HepG2 (cell line): ENCODE results near the gene CADM1. TPM values are rescaled to one million over a fixed set of nuclear protein-coding genes. Genes with fewer than 3 reads are reported as not detected.

ENCODE experiments used
- ATAC-seq: fragments of 200-7000 bp; cut with Tn5 transposase; 3 replicates; pipeline ENCODE4 v1.9.1; 2020; ENCODE audit warnings: mild to moderate bottlenecking, moderate library complexity
- BruUV-seq: library from RNA; stranded (reverse); fragments of 400-500 nt; replicated peaks from 2 replicates; lab custom pipeline; 2021; lab: Mats Ljungman, UMichigan
- CTCF ChIA-PET: fragments of 300-600 bp; formaldehyde crosslinking; extraction: SDS; loops from one replicate; lab custom pipeline; 2021; ENCODE audit warnings: low total read pairs, inconsistent platforms, low intra/inter-chr PET ratio; lab: Yijun Ruan, JAX
- POLR2A ChIA-PET: fragments of 350-600 bp; sonication (Branson Sonifier 250); formaldehyde crosslinking; loops from one replicate; lab custom pipeline; 2020; ENCODE audit warnings: antibody characterized with exemption, inconsistent platforms; lab: Yijun Ruan, JAX
- DNase-seq: peaks from one replicate; pipeline ENCODE4 v3.0.0-alpha.2; 2015; ENCODE audit warnings: low spot score
- FAIRE-seq: peaks from 3 replicates; lab custom pipeline; 2011; peaks lifted over from hg19 to GRCh38; lab: Jason Lieb, UNC
- H2AFZ ChIP-seq: one replicate; pipeline ENCODE4 v1.6.1; 2011; ENCODE audit warnings: low read length, inconsistent platforms
- H3K27ac ChIP-seq: fragments of 300-600 bp; 3 replicates; pipeline ENCODE4 v1.8.0; 2011; ENCODE audit warnings: mixed run types, mild to moderate bottlenecking, mixed read lengths, low read length, inconsistent platforms; ENCODE audit not compliant: insufficient read depth; ENCODE audit errors: extremely low read length
- H3K27me3 ChIP-seq, 2 experiments: fragments of 200-600 bp in 1 of 2; 2 replicates in 1 of 2; 3 replicates in 1 of 2; pipeline versions ENCODE4 v1.6.0 to v1.8.0; 2011; ENCODE audit warnings: low read length in 2 of 2, mild to moderate bottlenecking in 2 of 2, moderate library complexity in 2 of 2, inconsistent platforms in 1 of 2; ENCODE audit not compliant: insufficient read depth in 2 of 2, control insufficient read depth in 1 of 2
- H3K36me3 ChIP-seq, 2 experiments: fragments of 200-600 bp in 1 of 2; replicated peaks in 1 of 2; 2 replicates in 1 of 2; 3 replicates in 1 of 2; pipeline versions ENCODE4 v1.5.1 to v1.8.0; 2011; ENCODE audit warnings: low read length in 2 of 2, inconsistent platforms in 1 of 2; ENCODE audit not compliant: insufficient read depth in 2 of 2, control insufficient read depth in 1 of 2
- H3K4me1 ChIP-seq: 2 replicates; pipeline ENCODE4 v1.5.1; 2012; ENCODE audit warnings: low read length, inconsistent platforms; ENCODE audit not compliant: insufficient read depth
- H3K4me2 ChIP-seq: 2 replicates; pipeline ENCODE4 v1.6.0; 2011; ENCODE audit warnings: low read depth, low read length, inconsistent platforms
- H3K4me3 ChIP-seq, 3 experiments: fragments of 200-600 bp in 1 of 3; sonication (generic), shearing (Covaris generic) in 1 of 3; replicated peaks in 1 of 3; 2 replicates each; pipeline ENCODE4 v1.5.1; 2011 to 2016; ENCODE audit warnings: low read length in 3 of 3, inconsistent platforms in 2 of 3, low read depth in 2 of 3, mild to moderate bottlenecking in 2 of 3, control low read depth in 1 of 3, mixed read lengths in 1 of 3; ENCODE audit not compliant: insufficient read depth in 1 of 3
- H3K79me2 ChIP-seq: one replicate; pipeline ENCODE4 v1.6.1; 2011; ENCODE audit warnings: low read length, inconsistent platforms; ENCODE audit not compliant: insufficient read depth
- H3K9ac ChIP-seq: 2 replicates; pipeline ENCODE4 v1.6.0; 2011; ENCODE audit warnings: mild to moderate bottlenecking, low read depth, low read length, inconsistent platforms; ENCODE audit not compliant: insufficient read depth
- H3K9me3 ChIP-seq: 2 replicates; pipeline ENCODE4 v1.5.1; 2012; ENCODE audit warnings: mild to moderate bottlenecking, low read length
- H4K20me1 ChIP-seq: 2 replicates; pipeline ENCODE4 v1.6.0; 2011; ENCODE audit warnings: inconsistent platforms, mild to moderate bottlenecking, low read length, moderate library complexity; ENCODE audit not compliant: insufficient read depth
- HNRNPLL ChIP-seq: fragments of 200-400 bp; formaldehyde crosslinking; IDR thresholded peaks from 2 replicates; pipeline ENCODE4 v1.6.1; 2017; ENCODE audit warnings: mild to moderate bottlenecking, low read depth, low read length; ENCODE audit not compliant: poor library complexity, severe bottlenecking
- MYNN ChIP-seq: sonication (generic); formaldehyde crosslinking; IDR thresholded peaks from 2 replicates; pipeline ENCODE4 v1.4.0; 2020; ENCODE audit warnings: mild to moderate bottlenecking, low read depth, missing genetic modification reagents
- PITX1 ChIP-seq: sonication (generic); formaldehyde crosslinking; IDR thresholded peaks from 2 replicates; pipeline ENCODE4 v1.5.1; 2020; ENCODE audit warnings: mild to moderate bottlenecking, missing genetic modification reagents
- ZNF256 ChIP-seq: sonication (generic); formaldehyde crosslinking; conservative IDR thresholded peaks from 2 replicates; pipeline ENCODE4 v1.4.0; 2020; ENCODE audit warnings: missing genetic modification reagents
- whole genome bisulfite sequencing: methylation state at CpG from one replicate; pipeline ENCODE4 v1.1.6; 2017; ENCODE audit warnings: low lambda C conversion rate; 5-methylcytosine and 5-hydroxymethylcytosine counted together
- in situ Hi-C: cut with HindIII; loops from 2 replicates; pipeline ENCODE4 v1.10.0; 2017; ENCODE audit warnings: low pct_unique_long_range_greater_than_20kb; ENCODE audit not compliant: extremely low pct_ligation_motif_present
- intact Hi-C: fragments of 100-400 bp; cut with micrococcal nuclease; formaldehyde crosslinking; loops from one replicate; pipeline ENCODE4 v1.10.0; 2022; ENCODE audit not compliant: unreplicated experiment
- polyA plus RNA-seq, 8 experiments: library from polyadenylated mRNA; depleted of rRNA in 3 of 8; stranded (reverse) in 7 of 8; unstranded in 1 of 8; fragments of >200 nt; fragmentation: Illumina TruSeq in 4 of 8; extraction: Trizol in 4 of 8; gene quantifications; 2 replicates each; pipeline versions ENCODE4 v1.2.1 to v1.2.3, GENCODE V29; 2011 to 2016; ENCODE audit warnings: low read depth in 4 of 8, missing spikeins in 1 of 8, mixed read lengths in 1 of 8; ENCODE audit not compliant: insufficient read depth in 1 of 8
- total RNA-seq, 5 experiments: library from RNA; depleted of rRNA; stranded (reverse); fragments of >200 nt; fragmentation: Illumina TruSeq; extraction: Trizol; gene quantifications; 2 replicates each; pipeline ENCODE4 v1.2.3, GENCODE V29; 2016; ENCODE audit warnings: low read depth in 1 of 5
- TF ChIP-seq, protein P1 (sequence below): sonication (generic); formaldehyde crosslinking; IDR thresholded peaks from 2 replicates; pipeline ENCODE4 v1.5.1; 2020; ENCODE audit warnings: mild to moderate bottlenecking, missing genetic modification reagents
- TF ChIP-seq, protein P2 (sequence below): sonication (generic); formaldehyde crosslinking; IDR thresholded peaks from 2 replicates; pipeline ENCODE4 v1.4.0; 2020; ENCODE audit warnings: low read depth, mild to moderate bottlenecking, missing genetic modification reagents

CADM1 gene
- total and polyA plus RNA-seq, 2 of the 13 experiments (the other 11 are each of a cell fraction or from before 2014, with no cell fraction given), result 71.3 to 122 TPM

DNA sequence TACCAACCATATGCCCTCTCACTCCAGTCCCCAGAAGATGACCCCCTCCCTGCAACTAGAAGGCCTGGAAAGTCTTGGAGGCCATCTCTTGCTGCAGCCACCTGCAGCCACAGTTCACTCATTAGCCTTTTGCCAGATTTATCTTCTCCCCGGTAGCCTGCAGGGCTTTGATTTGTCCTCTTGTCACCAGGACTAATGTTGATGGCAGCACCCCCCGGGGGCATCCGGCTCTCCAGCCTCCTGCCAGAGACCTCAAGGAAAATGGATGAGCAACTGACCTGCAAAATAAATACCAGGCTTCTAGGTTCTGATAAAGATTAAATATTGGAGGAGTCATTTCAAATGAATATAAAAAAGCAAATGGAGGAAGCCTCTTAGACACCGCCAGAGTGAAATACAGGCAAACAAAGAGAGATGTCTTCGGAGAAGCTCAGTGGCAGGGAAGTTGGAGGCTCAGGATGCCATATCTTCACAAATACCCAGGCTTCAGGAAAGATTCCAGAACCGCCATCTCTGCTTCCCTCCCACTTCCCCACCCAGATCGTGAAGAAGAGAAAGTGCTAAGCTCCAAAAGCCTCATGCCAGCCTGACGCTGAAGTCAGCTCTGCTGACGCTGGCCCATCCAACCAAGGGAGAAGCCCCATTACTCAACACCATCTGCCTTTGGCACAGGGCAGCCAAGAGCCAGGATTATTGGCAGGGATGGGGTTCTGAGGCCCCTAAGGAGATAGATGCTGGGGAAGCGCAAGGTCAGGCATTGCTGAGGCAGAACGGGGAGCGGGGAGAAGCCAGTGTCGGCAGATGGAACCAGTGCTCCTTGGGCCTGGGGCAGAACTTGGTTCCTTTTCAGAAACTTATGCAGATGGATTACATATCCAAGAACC lies 362.7 kb downstream of the CADM1 start (continued):
- TF ChIP-seq, protein P1, sequence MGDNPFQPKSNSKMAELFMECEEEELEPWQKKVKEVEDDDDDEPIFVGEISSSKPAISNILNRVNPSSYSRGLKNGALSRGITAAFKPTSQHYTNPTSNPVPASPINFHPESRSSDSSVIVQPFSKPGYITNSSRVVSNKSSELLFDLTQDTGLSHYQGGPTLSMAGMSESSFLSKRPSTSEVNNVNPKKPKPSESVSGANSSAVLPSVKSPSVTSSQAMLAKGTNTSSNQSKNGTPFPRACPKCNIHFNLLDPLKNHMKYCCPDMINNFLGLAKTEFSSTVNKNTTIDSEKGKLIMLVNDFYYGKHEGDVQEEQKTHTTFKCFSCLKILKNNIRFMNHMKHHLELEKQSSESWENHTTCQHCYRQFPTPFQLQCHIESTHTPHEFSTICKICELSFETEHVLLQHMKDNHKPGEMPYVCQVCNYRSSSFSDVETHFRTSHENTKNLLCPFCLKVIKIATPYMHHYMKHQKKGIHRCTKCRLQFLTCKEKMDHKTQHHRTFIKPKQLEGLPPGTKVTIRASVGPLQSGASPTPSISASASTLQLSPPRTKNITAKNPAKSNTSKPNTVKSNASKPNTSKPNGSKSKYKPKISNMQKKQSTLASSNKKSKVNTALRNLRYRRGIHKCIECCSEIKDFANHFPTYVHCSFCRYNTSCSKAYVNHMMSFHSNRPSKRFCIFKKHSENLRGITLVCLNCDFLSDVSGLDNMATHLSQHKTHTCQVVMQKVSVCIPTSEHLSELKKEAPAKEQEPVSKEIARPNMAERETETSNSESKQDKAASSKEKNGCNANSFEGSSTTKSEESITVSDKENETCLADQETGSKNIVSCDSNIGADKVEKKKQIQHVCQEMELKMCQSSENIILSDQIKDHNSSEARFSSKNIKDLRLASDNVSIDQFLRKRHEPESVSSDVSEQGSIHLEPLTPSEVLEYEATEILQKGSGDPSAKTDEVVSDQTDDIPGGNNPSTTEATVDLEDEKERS (CRISPR knock-in tag), result no peak

DNA sequence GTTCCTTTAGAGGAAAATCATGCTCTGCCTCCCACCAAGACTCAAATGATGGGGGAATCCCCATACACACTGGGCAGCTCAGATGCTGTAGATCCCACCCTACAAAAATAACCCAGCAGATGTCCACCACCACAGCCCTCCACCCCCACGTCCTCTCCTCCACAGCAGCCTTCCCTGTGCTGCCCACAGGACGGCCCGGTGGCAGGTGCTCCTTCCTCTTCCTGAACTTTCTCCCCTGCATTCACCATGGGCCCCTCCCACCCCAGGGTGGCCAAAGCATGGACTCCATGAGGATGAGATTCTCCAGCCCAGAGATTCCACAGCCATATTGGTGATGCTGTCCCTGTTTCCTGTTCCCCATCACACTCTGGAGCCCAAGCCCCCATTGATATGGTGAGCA lies 368.3 kb downstream of the CADM1 start:
- WGBS, result 7% methylated on average over 3 of the region's 3 CpGs
- Histone ChIP-seq H3K79me2 (no peaks in the 10 kb centered on the region), H3K4me2 (no peak overlapping the region), H3K4me3 (no peak overlapping the region), H3K9me3 (no peaks in the 10 kb centered on the region), H3K4me1 (no peaks in the 10 kb centered on the region), H2AFZ (no peak overlapping the region), H4K20me1 (no peaks in the 10 kb centered on the region), H3K27me3 (peaks cover 1 to 19% of the 10 kb centered on the region in 2 experiments; a peak in 4 of 5 replicates), H3K36me3 (no peaks in the 10 kb centered on the region), H3K27ac (no peak overlapping the region), H3K9ac (no peak overlapping the region)
- BruUV-seq, result no TSS peak
- ChIA-PET CTCF (no interaction called here), POLR2A (no interaction called here)
- intact Hi-C loops (no loop called here), in situ Hi-C loops (no loop called here)
- TF ChIP-seq, protein P2, sequence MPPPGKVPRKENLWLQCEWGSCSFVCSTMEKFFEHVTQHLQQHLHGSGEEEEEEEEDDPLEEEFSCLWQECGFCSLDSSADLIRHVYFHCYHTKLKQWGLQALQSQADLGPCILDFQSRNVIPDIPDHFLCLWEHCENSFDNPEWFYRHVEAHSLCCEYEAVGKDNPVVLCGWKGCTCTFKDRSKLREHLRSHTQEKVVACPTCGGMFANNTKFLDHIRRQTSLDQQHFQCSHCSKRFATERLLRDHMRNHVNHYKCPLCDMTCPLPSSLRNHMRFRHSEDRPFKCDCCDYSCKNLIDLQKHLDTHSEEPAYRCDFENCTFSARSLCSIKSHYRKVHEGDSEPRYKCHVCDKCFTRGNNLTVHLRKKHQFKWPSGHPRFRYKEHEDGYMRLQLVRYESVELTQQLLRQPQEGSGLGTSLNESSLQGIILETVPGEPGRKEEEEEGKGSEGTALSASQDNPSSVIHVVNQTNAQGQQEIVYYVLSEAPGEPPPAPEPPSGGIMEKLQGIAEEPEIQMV (CRISPR knock-in tag), result no peak
- no peak for TF ChIP-seq MYNN (CRISPR knock-in tag)
- TF ChIP-seq HNRNPLL, result no peak
- no peak for TF ChIP-seq PITX1 (CRISPR knock-in tag)
- no peak for TF ChIP-seq ZNF256 (CRISPR knock-in tag)
- FAIRE-seq (no peak), DNase-seq (no peak), ATAC-seq (no peak)
